A549 treated with dexamethasone at 1 μM for 4 hours (cell line): ENCODE results near the gene AGRN. TPM values are rescaled to one million over a fixed set of nuclear protein-coding genes. Genes with fewer than 3 reads are reported as not detected.

Experiments used
- total RNA-seq: library from RNA; stranded (reverse); fragments of 200-300 nt; extraction: Qiagen RNA extraction; gene quantifications from 5 replicates; pipeline ENCODE4 v1.2.3, GENCODE V29; 2022

The AGRN gene
- total RNA-seq = 56.7 to 117 TPM (median 107 TPM) in 5 replicates

DNA sequence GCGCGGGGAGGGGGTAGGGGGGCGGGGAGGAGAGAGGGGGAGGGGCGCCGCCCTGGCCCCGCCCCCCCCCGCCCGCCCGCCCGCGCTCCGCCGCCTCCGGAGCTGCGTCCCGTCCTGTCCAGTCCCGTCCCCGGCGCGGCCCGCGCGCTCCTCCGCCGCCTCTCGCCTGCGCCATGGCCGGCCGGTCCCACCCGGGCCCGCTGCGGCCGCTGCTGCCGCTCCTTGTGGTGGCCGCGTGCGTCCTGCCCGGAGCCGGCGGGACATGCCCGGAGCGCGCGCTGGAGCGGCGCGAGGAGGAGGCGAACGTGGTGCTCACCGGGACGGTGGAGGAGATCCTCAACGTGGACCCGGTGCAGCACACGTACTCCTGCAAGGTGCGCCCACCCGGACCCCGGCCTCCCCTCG, at the start of gene AGRN:
AGRN (plus strand) TSS at position 121 of the 405 bp plus-strand sequence; CDS start at position 174, 53 bp downstream.

DNA sequence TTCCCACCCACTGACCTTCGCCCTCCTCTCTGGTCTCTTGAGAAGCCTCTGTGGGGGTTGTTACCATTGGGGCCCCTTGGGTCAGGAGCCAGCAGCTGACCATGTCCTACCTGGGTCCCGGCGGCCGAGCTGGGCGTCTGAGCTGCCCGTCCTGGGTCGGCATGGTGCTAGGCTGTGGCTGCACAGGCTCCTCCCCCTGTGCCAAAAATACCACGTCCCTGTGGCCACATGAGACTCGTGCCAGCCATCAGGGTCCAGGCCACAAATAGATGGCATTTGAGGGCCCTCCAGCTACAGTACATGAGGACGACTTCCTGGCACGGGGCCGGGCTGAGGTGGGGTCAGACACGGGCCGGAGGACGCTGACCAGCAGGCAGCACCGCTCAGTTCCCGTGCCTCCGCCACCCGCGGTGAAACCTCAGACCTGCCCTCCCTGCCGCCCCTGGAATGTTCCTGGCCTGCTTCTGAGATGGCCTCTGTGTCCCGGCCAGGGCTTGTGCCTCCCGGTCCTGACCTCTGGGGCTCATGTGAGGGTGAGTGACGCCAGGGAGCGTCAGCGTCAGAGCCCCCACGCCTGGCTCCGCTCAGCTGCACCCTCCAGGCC, 37.9 kb upstream of the AGRN start, which contains the start of gene PERM1:
PERM1 (minus strand) TSS at position 139 of the 604 bp plus-strand sequence. CDS start 1,064 bp downstream, outside the sequence.

GRCh38 chr1:999725-1000356, 20.1 kb upstream of the AGRN start, which contains the start of gene HES4:
Gene HES4, minus strand, starts transcription at chr1:1000097. Its CDS starts 124 bp downstream, at chr1:999973.

GRCh38 chr1:1013105-1013921, 6.6 kb upstream of the AGRN start, which contains the start of gene ISG15:
Gene ISG15, plus strand, starts transcription at chr1:1013497. Its CDS starts 77 bp downstream, at chr1:1013574.

DNA sequence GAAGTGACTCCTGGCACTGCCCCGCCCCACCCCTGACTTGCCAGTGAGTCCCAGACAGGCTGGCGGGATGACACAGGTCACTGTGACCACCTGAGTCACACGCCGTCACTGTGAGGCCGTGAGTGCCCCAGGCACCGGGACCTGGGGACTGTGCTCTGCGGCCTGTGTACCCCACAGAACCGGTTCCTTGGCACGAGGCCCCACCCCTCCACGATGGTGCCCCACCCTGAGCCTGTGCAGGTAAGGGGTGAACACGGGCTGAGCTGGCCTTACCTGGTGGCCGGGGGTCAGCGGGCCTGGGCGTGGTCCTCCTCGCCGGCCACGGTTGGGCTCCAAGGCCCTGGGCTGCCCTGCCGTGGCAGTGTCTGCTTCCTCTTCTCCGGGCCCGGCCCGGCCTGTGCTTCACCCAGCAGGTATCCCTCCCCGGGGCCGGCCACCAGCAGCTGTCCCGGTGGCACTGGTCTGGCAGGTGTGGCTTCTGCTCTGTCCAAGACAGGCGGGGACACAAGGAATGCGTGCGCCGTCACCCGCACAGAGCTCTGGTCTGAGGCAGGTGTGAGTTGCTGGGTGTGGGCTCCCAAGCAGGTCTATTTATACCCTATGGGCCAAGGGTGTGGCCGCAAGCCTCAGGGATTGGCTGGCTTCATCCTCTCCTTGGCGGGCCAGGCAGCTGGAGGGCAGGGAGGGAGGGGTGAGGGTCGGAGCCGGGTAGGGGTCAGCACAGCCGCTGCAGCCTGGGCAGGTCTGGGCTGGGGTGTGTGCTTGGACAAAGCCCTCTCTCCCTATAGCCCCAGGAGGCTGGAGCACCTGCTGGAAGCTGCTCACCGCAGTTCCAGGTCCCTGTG, 54.0 kb downstream of the AGRN start, which contains the start of gene RNF223:
RNF223 (minus strand) TSS at position 564 of the 845 bp plus-strand sequence. CDS start 1,740 bp downstream, outside the sequence.

Other genes starting within 250 kb of the AGRN start
- gene SAMD11, start 96.2 kb upstream of the AGRN start, total RNA-seq = 14.2 to 22.6 TPM (median 19.7 TPM) in 5 replicates
- 63.0 to 92.6 TPM (median 88.9 TPM) in 5 replicates for gene NOC2L, start 60.9 kb upstream of the AGRN start, total RNA-seq
- gene KLHL17, start 59.5 kb upstream of the AGRN start, total RNA-seq = 5.9 to 12.9 TPM (median 11.3 TPM) in 5 replicates
- gene PLEKHN1, start 53.6 kb upstream of the AGRN start, total RNA-seq = 2.3 to 5.0 TPM (median 4.3 TPM) in 5 replicates
- gene PERM1, start 38.0 kb upstream of the AGRN start, total RNA-seq = 0.06 to 0.17 TPM (median 0.15 TPM) in 4 of 5 replicates, not detected in the other
- gene HES4, start 20.0 kb upstream of the AGRN start, total RNA-seq = 21.4 to 44.8 TPM (median 36.2 TPM) in 5 replicates
- gene ISG15, start 6.6 kb upstream of the AGRN start, total RNA-seq = 12.2 to 17.4 TPM (median 15.9 TPM) in 5 replicates
- gene RNF223, start 54.2 kb downstream of the AGRN start, total RNA-seq = 0.13 to 0.20 TPM (median 0.18 TPM) in 5 replicates
- gene C1orf159, start 96.0 kb downstream of the AGRN start, total RNA-seq = 8.5 to 13.5 TPM (median 12.3 TPM) in 5 replicates
- 0.03 TPM in 1 of 5 replicates, not detected in the others for gene TTLL10, start 153.8 kb downstream of the AGRN start, total RNA-seq
- gene TNFRSF18, start 186.5 kb downstream of the AGRN start, total RNA-seq = 0.07 TPM in 1 of 5 replicates, not detected in the others
- 0.06 to 0.15 TPM (median 0.10 TPM) in 4 of 5 replicates, not detected in the other for gene TNFRSF4, start 194.0 kb downstream of the AGRN start, total RNA-seq
- 92.5 to 135 TPM (median 132 TPM) in 5 replicates for gene SDF4, start 211.9 kb downstream of the AGRN start, total RNA-seq
- gene B3GALT6, start 212.1 kb downstream of the AGRN start, total RNA-seq = 10.7 to 17.9 TPM (median 16.5 TPM) in 5 replicates
- gene C1QTNF12, start 226.6 kb downstream of the AGRN start, total RNA-seq = 0.70 to 2.4 TPM (median 1.5 TPM) in 5 replicates